CD14-positive monocyte (primary cell): ENCODE measurements around the gene PLCXD3. TPM values are rescaled to one million over a fixed set of nuclear protein-coding genes. Genes with fewer than 3 reads are reported as not detected.

Experiments used
- DNase-seq, 3 donors: peaks; one replicate each; pipeline ENCODE4 v3.0.0-alpha.2; 2011 to 2022
- H2AFZ ChIP-seq: 2 replicates; pipeline ENCODE4 v1.6.0; 2012; ENCODE audit warnings: mild to moderate bottlenecking, low read depth, low read length, inconsistent platforms; ENCODE audit not compliant: insufficient read depth, poor library complexity, severe bottlenecking
- H3K27ac ChIP-seq, 2 donors: 1 replicate in 1 of 2; 2 replicates in 1 of 2; pipeline ENCODE4 v1.5.1; 2012 to 2013; ENCODE audit warnings: low read length in 2 of 2, control low read depth in 1 of 2, inconsistent platforms in 1 of 2, low read depth in 1 of 2, mild to moderate bottlenecking in 1 of 2
- H3K27me3 ChIP-seq, 2 donors: one replicate each; pipeline versions ENCODE4 v1.6.0 to v1.6.1; 2011 to 2013; ENCODE audit warnings: low read length in 2 of 2; ENCODE audit not compliant: control insufficient read depth in 2 of 2, insufficient read depth in 2 of 2
- H3K36me3 ChIP-seq, 2 donors: replicated peaks in 1 of 2; 1 replicate in 1 of 2; 2 replicates in 1 of 2; pipeline versions ENCODE4 v1.5.1 to v1.6.1; 2012 to 2013; ENCODE audit warnings: low read length in 2 of 2, control low read depth in 1 of 2, inconsistent platforms in 1 of 2, mild to moderate bottlenecking in 1 of 2; ENCODE audit not compliant: insufficient read depth in 2 of 2, control insufficient read depth in 1 of 2
- H3K4me1 ChIP-seq, 2 donors: 1 replicate in 1 of 2; 2 replicates in 1 of 2; pipeline versions ENCODE4 v1.5.1 to v1.6.1; 2012 to 2013; ENCODE audit warnings: low read length in 2 of 2, control low read depth in 1 of 2, inconsistent platforms in 1 of 2, mild to moderate bottlenecking in 1 of 2, moderate library complexity in 1 of 2; ENCODE audit not compliant: insufficient read depth in 2 of 2, control insufficient read depth in 1 of 2
- H3K4me2 ChIP-seq: replicated peaks from 2 replicates; pipeline ENCODE3; 2012; ENCODE audit warnings: low read length, moderate library complexity, mild to moderate bottlenecking; ENCODE audit not compliant: poor library complexity, severe bottlenecking; ENCODE audit errors: extremely low read depth
- H3K4me3 ChIP-seq, 3 experiments: fragments of 200-600 bp in 1 of 3; sonication (generic) in 1 of 3; replicated peaks in 1 of 3; 1 replicate in 2 of 3; 2 replicates in 1 of 3; pipeline ENCODE4 v1.5.1; 2011 to 2013; ENCODE audit warnings: low read length in 3 of 3, mild to moderate bottlenecking in 3 of 3, control low read depth in 2 of 3, low read depth in 2 of 3, inconsistent platforms in 1 of 3, moderate library complexity in 1 of 3
- H3K79me2 ChIP-seq: 2 replicates; pipeline ENCODE4 v1.6.0; 2012; ENCODE audit warnings: mild to moderate bottlenecking, control low read depth, inconsistent platforms, low read length, moderate library complexity; ENCODE audit not compliant: insufficient read depth
- H3K9ac ChIP-seq: 2 replicates; pipeline ENCODE4 v1.6.0; 2017; ENCODE audit warnings: low read length, mild to moderate bottlenecking; ENCODE audit not compliant: insufficient read depth, poor library complexity, severe bottlenecking
- H3K9me3 ChIP-seq, 2 donors: replicated peaks in 1 of 2; 1 replicate in 1 of 2; 2 replicates in 1 of 2; pipeline versions ENCODE4 v1.5.1 to v1.6.1; 2012 to 2013; ENCODE audit warnings: low read length in 2 of 2, control low read depth in 1 of 2; ENCODE audit not compliant: control insufficient read depth in 1 of 2, insufficient read depth in 1 of 2
- H4K20me1 ChIP-seq: 2 replicates; pipeline ENCODE4 v1.6.0; 2012; ENCODE audit warnings: mild to moderate bottlenecking, low read length, control low read depth, moderate library complexity; ENCODE audit not compliant: insufficient read depth
- H3K27ac Mint-ChIP-seq, 7 donors: one replicate each; pipeline ENCODE4 v1.8.0; 2020; ENCODE audit warnings: mild to moderate bottlenecking in 7 of 7, mixed read lengths in 7 of 7, moderate library complexity in 6 of 7, inconsistent platforms in 2 of 7
- H3K27me3 Mint-ChIP-seq, 3 donors: one replicate each; pipeline ENCODE4 v1.8.0; 2021 to 2022; ENCODE audit warnings: low read depth in 3 of 3, mild to moderate bottlenecking in 3 of 3, mixed read lengths in 3 of 3, moderate library complexity in 3 of 3, inconsistent platforms in 1 of 3
- H3K36me3 Mint-ChIP-seq, 2 donors: one replicate each; pipeline ENCODE4 v1.8.0; 2020; ENCODE audit warnings: mixed read lengths in 2 of 2, inconsistent platforms in 1 of 2, mild to moderate bottlenecking in 1 of 2
- H3K4me1 Mint-ChIP-seq: one replicate; pipeline ENCODE4 v1.8.0; 2020; ENCODE audit warnings: mild to moderate bottlenecking, mixed read lengths
- H3K4me3 Mint-ChIP-seq, 2 donors: one replicate each; pipeline ENCODE4 v1.8.0; 2020; ENCODE audit warnings: mild to moderate bottlenecking in 2 of 2, mixed read lengths in 2 of 2, moderate library complexity in 1 of 2
- H3K9me3 Mint-ChIP-seq, 7 donors: one replicate each; pipeline ENCODE4 v1.8.0; 2020 to 2022; ENCODE audit warnings: mixed read lengths in 7 of 7, mild to moderate bottlenecking in 6 of 7, moderate library complexity in 6 of 7, inconsistent platforms in 2 of 7
- WGBS: methylation state at CpG from one replicate; pipeline ENCODE4 v1.1.5; 2013; ENCODE audit warnings: missing lambda C conversion rate; ENCODE audit not compliant: insufficient coverage; 5-methylcytosine and 5-hydroxymethylcytosine counted together
- intact Hi-C, 2 donors: fragments of 100-400 bp; cut with micrococcal nuclease; formaldehyde crosslinking; loops; one replicate each; pipeline versions ENCODE4 v1.15.0 to v1.15.1; 2023
- polyA plus RNA-seq, 3 donors: library from polyadenylated mRNA; depleted of rRNA in 1 of 3; unstranded in 2 of 3; stranded (reverse) in 1 of 3; fragments of 300-500 nt in 2 of 3; fragments of >200 nt in 1 of 3; fragmentation: Illumina TruSeq in 2 of 3; gene quantifications; 1 replicate in 2 of 3; 2 replicates in 1 of 3; pipeline ENCODE4 v1.2.3, GENCODE V29; 2012 to 2021
- TF ChIP-seq, protein P1 (sequence below): fragments of 200-600 bp; IDR thresholded peaks from one replicate; pipeline ENCODE4 v1.8.0; 2022; ENCODE audit warnings: antibody characterized with exemption, mild to moderate bottlenecking

Gene PLCXD3
- polyA plus RNA-seq, 3 donors = not detected

- H3K79me2 ChIP-seq = no peaks in the 10 kb centered on the region
- H3K4me3 Mint-ChIP-seq = no peak overlapping the region
- H3K36me3 ChIP-seq = no peaks in the 10 kb centered on the region
- intact Hi-C loops = no loop called here
- no peaks in the 10 kb centered on the region for H4K20me1 ChIP-seq
- H3K27ac Mint-ChIP-seq = no peak overlapping the region
- no peak overlapping the region for H3K4me3 ChIP-seq
- no peak overlapping the region for H3K4me2 ChIP-seq
- peaks cover 0 to 2% (median 0%) of the 10 kb centered on the region in 3 donors for H3K27me3 Mint-ChIP-seq
- no peak overlapping the region for H3K27ac ChIP-seq
- no peaks in the 10 kb centered on the region for H3K9me3 ChIP-seq
- TF ChIP-seq, protein P1, sequence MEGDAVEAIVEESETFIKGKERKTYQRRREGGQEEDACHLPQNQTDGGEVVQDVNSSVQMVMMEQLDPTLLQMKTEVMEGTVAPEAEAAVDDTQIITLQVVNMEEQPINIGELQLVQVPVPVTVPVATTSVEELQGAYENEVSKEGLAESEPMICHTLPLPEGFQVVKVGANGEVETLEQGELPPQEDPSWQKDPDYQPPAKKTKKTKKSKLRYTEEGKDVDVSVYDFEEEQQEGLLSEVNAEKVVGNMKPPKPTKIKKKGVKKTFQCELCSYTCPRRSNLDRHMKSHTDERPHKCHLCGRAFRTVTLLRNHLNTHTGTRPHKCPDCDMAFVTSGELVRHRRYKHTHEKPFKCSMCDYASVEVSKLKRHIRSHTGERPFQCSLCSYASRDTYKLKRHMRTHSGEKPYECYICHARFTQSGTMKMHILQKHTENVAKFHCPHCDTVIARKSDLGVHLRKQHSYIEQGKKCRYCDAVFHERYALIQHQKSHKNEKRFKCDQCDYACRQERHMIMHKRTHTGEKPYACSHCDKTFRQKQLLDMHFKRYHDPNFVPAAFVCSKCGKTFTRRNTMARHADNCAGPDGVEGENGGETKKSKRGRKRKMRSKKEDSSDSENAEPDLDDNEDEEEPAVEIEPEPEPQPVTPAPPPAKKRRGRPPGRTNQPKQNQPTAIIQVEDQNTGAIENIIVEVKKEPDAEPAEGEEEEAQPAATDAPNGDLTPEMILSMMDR = no peak
- no peaks in the 10 kb centered on the region for H3K27me3 ChIP-seq
- no peak overlapping the region for H2AFZ ChIP-seq
- H3K4me1 ChIP-seq = no peaks in the 10 kb centered on the region
- WGBS = 92% methylated on average over 2 of the region's 6 CpGs
- H3K36me3 Mint-ChIP-seq = no peaks in the 10 kb centered on the region
- no peaks in the 10 kb centered on the region for H3K4me1 Mint-ChIP-seq
- no peak for DNase-seq
- no peak overlapping the region for H3K9ac ChIP-seq
- peaks cover 0 to 7% (median 0%) of the 10 kb centered on the region in 7 donors for H3K9me3 Mint-ChIP-seq
Measured at GRCh38 chr5:41408676-41409443, 101.5 kb downstream of the PLCXD3 start.

- TF ChIP-seq, protein P1 = no peak
- Histone ChIP-seq H4K20me1 (no peaks in the 10 kb centered on the region), H3K9me3 (no peaks in the 10 kb centered on the region), H3K9ac (no peak overlapping the region), H2AFZ (no peak overlapping the region), H3K27ac (no peak overlapping the region), H3K79me2 (no peaks in the 10 kb centered on the region), H3K4me2 (no peak overlapping the region), H3K27me3 (no peaks in the 10 kb centered on the region), H3K4me1 (no peaks in the 10 kb centered on the region), H3K36me3 (no peaks in the 10 kb centered on the region), H3K4me3 (no peak overlapping the region)
- Mint-ChIP-seq H3K36me3 (no peaks in the 10 kb centered on the region), H3K4me1 (no peaks in the 10 kb centered on the region), H3K9me3 (peaks cover 0 to 7% (median 0%) of the 10 kb centered on the region in 7 donors), H3K4me3 (no peak overlapping the region), H3K27me3 (peaks cover 0 to 2% (median 0%) of the 10 kb centered on the region in 3 donors), H3K27ac (no peak overlapping the region)
- intact Hi-C loops = no loop called here
- whole genome bisulfite sequencing = no CpG with 5 or more reads among the region's 1 CpG
- DNase-seq = no peak
Measured at GRCh38 chr5:41406936-41407335, 103.5 kb downstream of the PLCXD3 start.
